GM10248 (cell line): ENCODE data around the gene SMOC1.
A peak's percentile ranks its signal among the peaks of the same experiment; 100 is the strongest.

ENCODE experiments used
- CTCF ChIA-PET: fragments of 300-600 bp; sonication (Branson Sonifier 250); formaldehyde crosslinking; extraction: SDS; loops from one replicate; lab custom pipeline; 2021; ENCODE audit warnings: antibody characterized with exemption; lab: Yijun Ruan, JAX
- POLR2A ChIA-PET: fragments of 350-650 bp; sonication (Branson Sonifier 250); formaldehyde crosslinking; extraction: SDS; loops from one replicate; lab custom pipeline; 2020; ENCODE audit warnings: antibody characterized with exemption; lab: Yijun Ruan, JAX
- DNase-seq: peaks from one replicate; pipeline ENCODE4 v3.0.0; 2012; ENCODE audit errors: extremely low spot score
- TF ChIP-seq, protein P1 (sequence below): IDR thresholded peaks from 2 replicates; pipeline ENCODE4 v1.5.1; 2012; ENCODE audit warnings: mild to moderate bottlenecking, low read depth; ENCODE audit errors: extremely low read depth, missing control alignments, control extremely low read depth

Gene SMOC1

DNA sequence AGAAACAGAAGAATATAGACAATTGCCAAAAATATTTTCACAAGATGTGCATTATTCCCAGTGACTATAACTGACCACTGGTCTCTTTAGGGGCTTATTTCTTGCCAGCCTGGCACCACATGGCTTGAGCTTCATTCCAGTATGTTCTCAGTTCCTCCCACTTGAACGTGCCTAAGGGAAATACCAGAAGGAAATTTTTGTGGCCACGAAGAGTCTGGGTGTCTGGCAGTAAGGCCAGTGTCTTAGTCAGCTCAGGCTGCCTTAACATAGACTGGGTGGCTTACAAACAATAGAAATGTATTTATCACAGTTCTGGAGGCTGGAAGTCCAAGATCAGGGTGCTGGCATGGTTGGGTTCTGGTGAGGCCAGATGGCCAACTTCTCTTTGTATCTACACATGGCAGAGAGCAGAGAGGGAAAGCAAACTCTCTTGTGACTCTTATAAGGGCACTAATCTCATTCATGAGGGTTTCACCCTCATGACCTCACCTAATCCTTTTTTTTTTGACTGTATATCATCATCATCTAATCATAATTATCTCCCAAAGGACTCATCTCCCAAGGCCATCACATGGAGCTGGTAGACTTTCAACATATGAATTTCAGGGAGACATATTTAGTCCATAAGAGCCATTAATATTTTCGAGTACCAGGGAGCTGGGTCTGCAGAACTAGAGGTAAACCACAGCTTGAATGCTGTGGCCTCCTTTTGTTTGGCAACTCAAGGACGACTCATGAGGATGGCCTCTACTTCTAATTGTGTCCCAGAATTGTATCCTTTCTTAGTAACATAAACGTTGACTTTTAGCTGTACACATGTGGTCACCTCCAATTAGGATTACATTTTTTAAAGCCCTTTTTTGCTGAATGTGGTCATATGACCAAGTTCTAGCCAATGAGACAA lies 5.1 kb upstream of the SMOC1 start:
- TF ChIP-seq, protein P1, sequence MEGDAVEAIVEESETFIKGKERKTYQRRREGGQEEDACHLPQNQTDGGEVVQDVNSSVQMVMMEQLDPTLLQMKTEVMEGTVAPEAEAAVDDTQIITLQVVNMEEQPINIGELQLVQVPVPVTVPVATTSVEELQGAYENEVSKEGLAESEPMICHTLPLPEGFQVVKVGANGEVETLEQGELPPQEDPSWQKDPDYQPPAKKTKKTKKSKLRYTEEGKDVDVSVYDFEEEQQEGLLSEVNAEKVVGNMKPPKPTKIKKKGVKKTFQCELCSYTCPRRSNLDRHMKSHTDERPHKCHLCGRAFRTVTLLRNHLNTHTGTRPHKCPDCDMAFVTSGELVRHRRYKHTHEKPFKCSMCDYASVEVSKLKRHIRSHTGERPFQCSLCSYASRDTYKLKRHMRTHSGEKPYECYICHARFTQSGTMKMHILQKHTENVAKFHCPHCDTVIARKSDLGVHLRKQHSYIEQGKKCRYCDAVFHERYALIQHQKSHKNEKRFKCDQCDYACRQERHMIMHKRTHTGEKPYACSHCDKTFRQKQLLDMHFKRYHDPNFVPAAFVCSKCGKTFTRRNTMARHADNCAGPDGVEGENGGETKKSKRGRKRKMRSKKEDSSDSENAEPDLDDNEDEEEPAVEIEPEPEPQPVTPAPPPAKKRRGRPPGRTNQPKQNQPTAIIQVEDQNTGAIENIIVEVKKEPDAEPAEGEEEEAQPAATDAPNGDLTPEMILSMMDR = no peak
- ChIA-PET POLR2A (no interaction called here), CTCF (interaction anchor here (0.8 to 6.7 kb wide), 4 partner anchors 56 to 154 kb away, joined by 3 to 57 read pairs (median 4); no protein-coding TSS in a partner anchor)
- no peak for DNase-seq

DNA sequence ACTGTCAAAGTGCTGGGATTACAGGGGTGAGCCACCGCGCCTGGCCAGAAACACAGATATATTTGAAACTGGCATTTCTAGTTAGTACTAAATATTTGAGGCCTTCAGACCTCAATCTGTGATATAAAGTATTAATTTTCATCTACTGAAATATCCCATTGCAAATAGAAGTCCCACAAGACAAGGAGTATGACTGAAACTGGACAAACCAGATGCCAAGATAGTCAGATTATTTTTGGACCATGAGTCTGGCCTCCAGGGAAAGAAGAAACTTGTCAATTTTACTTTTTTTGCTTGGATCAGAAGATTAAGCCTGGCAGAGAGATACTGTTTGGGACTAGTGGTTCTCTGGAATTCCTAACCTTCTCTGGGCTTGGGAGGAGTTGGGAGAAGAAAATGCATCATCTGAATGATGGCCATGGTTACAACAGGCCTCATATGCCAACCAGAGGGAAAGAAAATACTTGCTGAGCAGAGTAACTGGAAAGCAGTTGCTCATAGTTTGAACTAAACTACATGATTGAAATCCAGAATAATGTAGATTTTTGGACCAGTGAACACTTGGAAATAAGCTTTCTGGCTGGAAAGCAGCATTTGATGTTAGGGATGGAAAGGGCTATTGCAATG lies 2.9 kb upstream of the SMOC1 start:
- ChIA-PET CTCF (interaction anchor here (1.0 to 6.7 kb wide), 10 partner anchors 10 to 152 kb away, joined by 4 to 57 read pairs (median 7); no protein-coding TSS in a partner anchor), POLR2A (no interaction called here)
- TF ChIP-seq, protein P1 = no peak
- no peak for DNase-seq

DNA sequence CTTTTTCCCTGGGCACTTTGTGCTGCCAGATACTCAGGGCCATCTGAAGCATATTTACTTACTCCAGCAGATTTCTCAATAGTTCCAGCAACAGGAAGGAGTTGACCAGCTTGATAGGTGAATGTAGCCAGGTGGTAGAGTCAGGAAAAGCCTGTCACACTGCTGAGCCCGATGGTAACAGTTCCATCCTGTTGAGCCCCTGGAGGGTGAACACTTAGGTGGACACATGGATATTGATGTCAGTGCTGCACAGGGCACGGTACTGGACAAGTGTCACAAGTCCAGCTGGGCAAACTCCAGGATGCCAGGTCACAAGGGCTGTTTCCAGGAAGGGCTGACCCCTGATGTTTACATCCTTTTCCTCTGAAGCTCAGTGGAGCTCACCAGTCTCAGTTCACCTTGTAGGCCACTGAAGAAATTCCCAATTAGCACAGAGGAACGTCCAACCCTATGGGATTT lies 2.3 kb upstream of the SMOC1 start:
- ChIA-PET CTCF (interaction anchor here (1.0 to 6.7 kb wide), 13 partner anchors 10 to 151 kb away, joined by 3 to 57 read pairs (median 6); no protein-coding TSS in a partner anchor), POLR2A (no interaction called here)
- TF ChIP-seq, protein P1 = no peak
- no peak for DNase-seq

DNA sequence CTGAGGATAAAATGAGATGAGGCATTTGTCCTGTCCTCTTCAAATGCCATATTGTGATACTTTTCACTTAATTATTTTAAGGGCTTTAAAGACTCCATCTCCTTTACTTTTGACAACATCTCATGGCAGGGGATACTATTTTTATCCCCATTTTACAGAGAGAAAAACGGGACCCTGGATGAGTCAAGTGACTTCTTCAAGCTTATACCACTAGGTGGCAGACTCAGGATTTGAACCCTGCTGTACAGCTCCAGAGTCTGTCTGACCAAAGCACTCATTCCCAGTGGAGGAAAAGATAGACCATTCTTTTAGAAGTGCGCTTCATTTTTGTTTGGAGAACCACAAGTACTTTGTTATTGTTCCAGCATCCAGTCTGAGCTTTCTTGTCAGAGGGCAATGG lies 1.7 kb upstream of the SMOC1 start:
- ChIA-PET POLR2A (no interaction called here), CTCF (interaction anchor here (0.9 to 6.7 kb wide), 18 partner anchors 10 to 154 kb away, joined by 3 to 57 read pairs (median 5); no protein-coding TSS in a partner anchor)
- TF ChIP-seq, protein P1 = peak; percentile 44
- peak; percentile 45 for DNase-seq

DNA sequence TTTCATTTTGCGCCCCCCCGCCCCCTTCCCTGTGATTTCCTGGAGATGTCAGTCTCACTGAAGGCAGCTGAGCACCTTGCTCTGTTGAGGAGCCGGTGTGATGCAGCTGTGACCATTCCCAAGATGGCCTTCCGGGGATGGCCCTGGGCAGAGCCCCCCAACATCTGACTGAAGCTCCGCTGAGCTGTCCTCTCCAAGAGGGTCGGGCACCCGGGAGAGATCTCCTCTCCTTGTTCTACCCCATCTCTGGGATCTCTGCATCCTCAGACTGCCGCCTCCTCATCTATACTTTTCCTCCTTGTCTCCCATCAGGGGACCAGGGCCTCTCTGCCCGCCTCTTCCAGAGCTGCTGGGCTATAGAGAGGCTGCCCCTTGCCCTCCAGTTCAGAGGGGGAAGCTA lies 965 bp upstream of the SMOC1 start:
- DNase-seq = no peak
- POLR2A ChIA-PET = no interaction called here
- TF ChIP-seq, protein P1 = no peak
- CTCF ChIA-PET = interaction anchor here (0.9 to 6.7 kb wide), 15 partner anchors 9 to 154 kb away, joined by 3 to 57 read pairs (median 6); no protein-coding TSS in a partner anchor

DNA sequence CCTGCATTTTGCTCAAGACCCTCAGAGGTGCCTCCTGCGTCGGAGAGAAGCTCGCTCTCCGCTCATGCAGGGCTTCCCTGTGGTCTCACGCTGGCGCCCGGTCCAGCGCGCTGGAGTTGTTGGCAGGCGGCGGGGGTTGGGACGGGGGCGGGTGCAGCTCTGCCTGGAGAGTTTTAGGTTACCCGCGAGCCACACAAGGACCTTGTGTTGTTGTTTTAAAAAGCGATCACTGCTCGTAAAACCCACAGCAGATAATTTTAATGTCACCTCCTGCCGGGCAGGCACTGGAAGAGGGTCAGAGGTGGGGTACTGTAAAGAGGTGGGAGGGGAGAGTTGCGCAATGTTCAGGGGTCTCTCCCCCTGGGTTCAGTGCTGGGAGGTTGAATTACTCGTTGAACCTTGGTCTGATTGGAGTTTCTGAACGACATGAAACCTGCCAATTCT lies 850 bp downstream of the SMOC1 start:
- POLR2A ChIA-PET = no interaction called here
- no peak for DNase-seq
- TF ChIP-seq, protein P1 = no peak
- CTCF ChIA-PET = interaction anchor here (1.6 to 2.0 kb wide), 2 partner anchors 19 to 133 kb away, joined by 5 to 6 read pairs; no protein-coding TSS in a partner anchor
